GM23248 (cell line): Measurements from ENCODE around the gene TMEM40. TPM values are rescaled to one million over a fixed set of nuclear protein-coding genes. Genes with fewer than 3 reads are reported as not detected.

ENCODE experiments used
- DNase-seq: peaks from one replicate; pipeline ENCODE4 v3.0.0-alpha.2; 2015
- H2AFZ ChIP-seq: fragments of 200-600 bp; sonication (generic); 2 replicates; pipeline ENCODE4 v1.6.1; 2016; ENCODE audit warnings: antibody characterized with exemption
- H3F3A ChIP-seq: fragments of 200-600 bp; sonication (generic); 2 replicates; pipeline ENCODE4 v1.6.1; 2016; ENCODE audit warnings: mild to moderate bottlenecking, antibody characterized with exemption, mixed run types; ENCODE audit not compliant: insufficient read depth
- H3K27ac ChIP-seq: fragments of 200-600 bp; sonication (generic); 2 replicates; pipeline ENCODE4 v1.5.1; 2016; ENCODE audit warnings: mild to moderate bottlenecking
- H3K27me3 ChIP-seq: fragments of 200-600 bp; sonication (generic); replicated peaks from 2 replicates; pipeline ENCODE4 v1.6.1; 2016; ENCODE audit warnings: mild to moderate bottlenecking; ENCODE audit not compliant: insufficient read depth
- H3K36me3 ChIP-seq: fragments of 200-600 bp; sonication (generic); 2 replicates; pipeline ENCODE4 v1.6.1; 2016; ENCODE audit warnings: low read depth, mild to moderate bottlenecking
- H3K4me1 ChIP-seq: fragments of 200-600 bp; sonication (generic); 2 replicates; pipeline ENCODE4 v1.6.1; 2016; ENCODE audit warnings: mild to moderate bottlenecking; ENCODE audit not compliant: insufficient read depth
- H3K4me2 ChIP-seq: fragments of 200-600 bp; sonication (generic); one replicate; pipeline ENCODE4 v1.6.1; 2016; ENCODE audit warnings: mild to moderate bottlenecking; ENCODE audit not compliant: unreplicated experiment
- H3K4me3 ChIP-seq: fragments of 200-600 bp; sonication (generic); 2 replicates; pipeline ENCODE4 v1.5.1; 2016; ENCODE audit warnings: mild to moderate bottlenecking
- H3K79me2 ChIP-seq: fragments of 200-600 bp; sonication (generic); 2 replicates; pipeline ENCODE4 v1.6.1; 2016; ENCODE audit warnings: mild to moderate bottlenecking; ENCODE audit not compliant: insufficient read depth
- H3K9ac ChIP-seq: fragments of 200-600 bp; sonication (generic); 2 replicates; pipeline ENCODE4 v1.6.1; 2016; ENCODE audit warnings: mild to moderate bottlenecking
- H3K9me2 ChIP-seq: fragments of 200-600 bp; sonication (generic); 2 replicates; pipeline ENCODE4 v1.6.1; 2016; ENCODE audit warnings: mixed run types, mild to moderate bottlenecking, moderate library complexity; ENCODE audit not compliant: insufficient read depth
- H3K9me3 ChIP-seq: fragments of 200-600 bp; sonication (generic); one replicate; pipeline ENCODE4 v1.6.1; 2017; ENCODE audit warnings: low read depth
- H4K20me1 ChIP-seq: fragments of 200-600 bp; sonication (generic); 2 replicates; pipeline ENCODE4 v1.6.0; 2016; ENCODE audit not compliant: insufficient read depth
- EZH2 ChIP-seq: fragments of 200-600 bp; sonication (generic); IDR thresholded peaks from 2 replicates; pipeline ENCODE4 v1.6.1; 2018; ENCODE audit warnings: antibody characterized with exemption, mild to moderate bottlenecking; ENCODE audit not compliant: insufficient read depth, poor library complexity, severe bottlenecking
- EZH2phosphoT487 ChIP-seq: fragments of 200-600 bp; sonication (generic); IDR thresholded peaks from 2 replicates; pipeline ENCODE4 v1.6.1; 2018; ENCODE audit warnings: antibody characterized with exemption, moderate library complexity, mild to moderate bottlenecking, low read depth; ENCODE audit not compliant: insufficient read depth
- WGBS, 2 experiments: methylation state at CpG; one replicate each; pipeline ENCODE4 v1.1.6; 2015 to 2017; ENCODE audit warnings: low lambda C conversion rate in 2 of 2, low coverage in 1 of 2; ENCODE audit errors: missing lambda C conversion rate in 2 of 2; 5-methylcytosine and 5-hydroxymethylcytosine counted together
- in situ Hi-C: fragments of 300-500 bp; cut with MboI; formaldehyde crosslinking; loops from 2 replicates; pipeline ENCODE4 v1.15.0; 2020
- polyA plus RNA-seq: library from polyadenylated mRNA; unstranded; fragments of >200 nt; fragmentation: Nextera tagmentation; extraction: Ambion mirVana; gene quantifications from 2 replicates; pipeline ENCODE4 v1.2.1, GENCODE V29; 2016
- total RNA-seq: library from RNA; depleted of rRNA; stranded (reverse); fragments of >200 nt; shearing (Covaris generic); gene quantifications from 2 replicates; pipeline ENCODE4 v1.2.3, GENCODE V29; 2014; rRNA removed

The TMEM40 gene
- total RNA-seq: not detected in 2 replicates
- polyA plus RNA-seq: not detected in 2 replicates

- Histone ChIP-seq H3F3A (peaks cover 6% of the 10 kb centered on the region; the same call in 1 of the 2 replicates), H3K79me2 (no peaks in the 10 kb centered on the region), H3K27ac (peak within 1 kb of the TSS; percentile 53), H3K4me3 (no peak within 1 kb of the TSS), H3K9me3 (no peaks in the 10 kb centered on the region), H3K9me2 (no peaks in the 10 kb centered on the region), H3K4me1 (peaks cover 15% of the 10 kb centered on the region), H3K27me3 (no peaks in the 10 kb centered on the region), H3K9ac (peak within 1 kb of the TSS; percentile 61), H4K20me1 (no peaks in the 10 kb centered on the region), H2AFZ (peak within 1 kb of the TSS; percentile 88), H3K4me2 (no peak within 1 kb of the TSS), H3K36me3 (no peaks in the 10 kb centered on the region)
- in situ Hi-C loops: no loop called here
- no peak for TF ChIP-seq EZH2phosphoT487
- TF ChIP-seq EZH2: no peak
- DNase-seq: no peak
- WGBS, 2 experiments: 97 to 98% methylated on average over 10 of the region's 10 CpGs
These were observed at the start of gene TMEM40 for GRCh38 chr3:12759097-12759679. Gene TMEM40 (minus strand): TSS chr3:12759259. CDS start chr3:12749832, 9,427 bp downstream.

- H3K4me1 ChIP-seq: peaks cover 3% of the 10 kb centered on the region; the same call in 1 of the 2 replicates
- 64 to 86% methylated on average over 2 of the region's 2 CpGs for WGBS, 2 experiments
- TF ChIP-seq EZH2phosphoT487 (no peak), EZH2 (no peak)
- no peak overlapping the region for H3K9ac ChIP-seq
- no peaks in the 10 kb centered on the region for H3K9me2 ChIP-seq
- no peak for DNase-seq
- no peak overlapping the region for H3K4me3 ChIP-seq
- H3K27me3 ChIP-seq: no peaks in the 10 kb centered on the region
- no peak overlapping the region for H3K27ac ChIP-seq
- H3K9me3 ChIP-seq: no peaks in the 10 kb centered on the region
- H4K20me1 ChIP-seq: no peaks in the 10 kb centered on the region
- H2AFZ ChIP-seq: no peak overlapping the region
- in situ Hi-C loops: no loop called here
- no peaks in the 10 kb centered on the region for H3F3A ChIP-seq
- H3K4me2 ChIP-seq: no peak overlapping the region
- no peaks in the 10 kb centered on the region for H3K79me2 ChIP-seq
- no peaks in the 10 kb centered on the region for H3K36me3 ChIP-seq
These were observed 49.5 kb upstream of the TMEM40 start for GRCh38 chr3:12808587-12808986.

DNA sequence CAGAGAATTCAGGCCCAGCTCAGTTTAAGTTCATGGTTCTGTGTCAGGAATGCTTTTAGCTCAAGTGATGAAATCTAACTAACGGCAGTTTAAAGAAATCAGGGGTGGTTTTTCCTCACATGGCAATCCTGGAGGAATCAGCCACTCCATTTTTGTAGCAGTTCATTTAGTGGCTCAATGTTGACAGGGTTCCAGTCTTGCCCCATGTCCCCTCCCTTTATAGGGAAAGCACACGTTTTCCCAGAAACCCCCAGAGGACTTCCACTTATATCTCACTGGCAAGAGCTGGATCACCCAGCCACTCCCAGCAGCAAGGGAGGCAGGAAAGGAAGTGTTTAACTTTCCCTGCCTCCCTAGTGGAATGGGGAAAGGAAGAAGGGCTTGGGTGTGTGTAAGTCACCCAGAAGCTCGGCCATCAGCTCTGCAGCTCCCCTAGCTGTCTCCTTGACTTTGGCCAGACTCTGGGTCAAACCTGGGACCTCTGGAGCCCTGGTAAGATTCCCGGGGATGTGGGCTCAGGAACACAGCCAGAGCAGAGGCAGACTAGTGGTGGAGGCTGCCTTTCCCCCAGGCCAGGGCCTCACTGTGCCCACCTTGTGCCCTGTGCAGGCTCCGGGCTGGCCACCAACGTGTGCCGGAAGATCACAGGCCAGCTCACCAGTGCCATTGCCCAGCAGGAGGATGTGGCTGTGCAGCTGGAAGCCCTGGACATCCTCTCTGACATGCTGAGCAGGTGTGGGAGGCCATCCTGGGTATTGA, 48.7 kb upstream of the TMEM40 start:
- Histone ChIP-seq H3K36me3 (no peaks in the 10 kb centered on the region), H2AFZ (no peak overlapping the region), H3K79me2 (no peaks in the 10 kb centered on the region), H3K4me2 (no peak overlapping the region), H3K9ac (no peak overlapping the region), H3K27me3 (no peaks in the 10 kb centered on the region), H3F3A (no peaks in the 10 kb centered on the region), H4K20me1 (no peaks in the 10 kb centered on the region), H3K9me3 (no peaks in the 10 kb centered on the region), H3K4me3 (no peak overlapping the region), H3K27ac (no peak overlapping the region), H3K9me2 (no peaks in the 10 kb centered on the region), H3K4me1 (peaks cover 3% of the 10 kb centered on the region; the same call in 1 of the 2 replicates)
- in situ Hi-C loops: no loop called here
- 78 to 84% methylated on average over 7 of the region's 7 CpGs for WGBS, 2 experiments
- no peak for DNase-seq
- no peak for TF ChIP-seq EZH2phosphoT487
- TF ChIP-seq EZH2: no peak

- whole genome bisulfite sequencing, 2 experiments: 93 to 94% methylated on average over 9 of the region's 9 CpGs
These were observed 48.0 kb upstream of the TMEM40 start for GRCh38 chr3:12807066-12807465.

More at GRCh38 chr3:12807066-12807465, 48.0 kb upstream of the TMEM40 start:
- H3K4me3 ChIP-seq: no peak overlapping the region
- in situ Hi-C loops: no loop called here
- H3K4me1 ChIP-seq: peaks cover 3% of the 10 kb centered on the region; the same call in 1 of the 2 replicates
- DNase-seq: no peak
- TF ChIP-seq EZH2: no peak
- no peak for TF ChIP-seq EZH2phosphoT487
- H3K9ac ChIP-seq: no peak overlapping the region
- H3K27me3 ChIP-seq: no peaks in the 10 kb centered on the region
- no peaks in the 10 kb centered on the region for H3K36me3 ChIP-seq
- H3K4me2 ChIP-seq: no peak overlapping the region
- H3K27ac ChIP-seq: no peak overlapping the region
- H3K9me2 ChIP-seq: no peaks in the 10 kb centered on the region
- H4K20me1 ChIP-seq: no peaks in the 10 kb centered on the region
- no peaks in the 10 kb centered on the region for H3K9me3 ChIP-seq
- H3K79me2 ChIP-seq: no peaks in the 10 kb centered on the region
- no peak overlapping the region for H2AFZ ChIP-seq
- H3F3A ChIP-seq: no peaks in the 10 kb centered on the region
